Brain microvascular endothelial cell (primary cell): ENCODE measurements around the gene TAF1B.

Source experiments
- DNase-seq: peaks from one replicate; pipeline ENCODE4 v3.0.0-alpha.2; 2020
- H3K27ac ChIP-seq: fragments of 250-450 bp; sonication (Bioruptor Pico); 2 replicates; pipeline ENCODE4 v1.5.1; 2020; ENCODE audit warnings: mild to moderate bottlenecking, moderate library complexity
- H3K27me3 ChIP-seq: fragments of 250-450 bp; sonication (Bioruptor Pico); replicated peaks from 2 replicates; pipeline ENCODE4 v1.5.1; 2020; ENCODE audit warnings: mild to moderate bottlenecking
- H3K36me3 ChIP-seq: fragments of 250-450 bp; sonication (Bioruptor Pico); replicated peaks from 2 replicates; pipeline ENCODE4 v1.5.1; 2020; ENCODE audit warnings: mild to moderate bottlenecking
- H3K4me3 ChIP-seq: 2 replicates; pipeline ENCODE4 v1.5.1; 2011; ENCODE audit warnings: low read depth, mild to moderate bottlenecking, control low read depth, low read length, moderate library complexity
- in situ Hi-C: cut with HindIII; loops from 2 replicates; pipeline ENCODE4 v1.10.0; 2017; ENCODE audit warnings: low sequenced_read_pairs, low pct_ligation_motif_present
- TF ChIP-seq, protein P1 (sequence below): IDR thresholded peaks from 2 replicates; pipeline ENCODE4 v1.5.1; 2011; ENCODE audit warnings: low read depth, mild to moderate bottlenecking, moderate library complexity, low read length, control low read depth, inconsistent platforms; ENCODE audit errors: missing control alignments

Gene TAF1B

DNA sequence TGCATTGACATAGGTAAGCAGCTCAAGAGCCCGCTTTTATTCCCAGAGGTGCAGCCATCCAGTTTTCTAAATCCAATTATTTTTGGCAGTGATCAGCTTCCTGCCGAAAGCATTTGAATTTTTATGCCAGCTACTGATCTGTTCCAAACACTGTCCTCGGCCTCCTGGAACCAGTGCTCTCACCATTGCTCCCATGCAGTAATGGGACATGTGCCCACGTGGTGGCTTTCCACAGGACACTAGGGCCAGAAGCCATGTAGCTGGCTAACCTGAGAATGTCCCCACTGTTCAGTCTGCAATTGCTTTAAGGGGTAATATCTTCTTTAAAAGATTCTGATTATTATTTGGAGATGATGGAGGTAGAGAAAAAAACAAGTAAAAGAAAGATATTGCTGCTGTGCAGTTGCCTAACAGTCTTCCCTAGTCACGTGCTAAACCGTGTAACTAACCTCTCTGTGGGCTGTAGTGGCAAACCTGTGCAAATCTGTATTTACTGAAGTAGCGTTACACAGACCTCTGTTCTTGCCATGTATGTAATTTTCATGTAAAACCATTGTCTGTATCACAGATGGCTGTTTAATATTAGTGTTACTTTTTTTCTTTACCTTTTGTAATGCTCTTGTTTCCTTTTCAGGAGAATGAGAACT lies 121.2 kb downstream of the TAF1B start:
- Histone ChIP-seq H3K36me3 (no peaks in the 10 kb centered on the region), H3K4me3 (no peak overlapping the region), H3K27me3 (no peaks in the 10 kb centered on the region), H3K27ac (no peak overlapping the region)
- TF ChIP-seq, protein P1, sequence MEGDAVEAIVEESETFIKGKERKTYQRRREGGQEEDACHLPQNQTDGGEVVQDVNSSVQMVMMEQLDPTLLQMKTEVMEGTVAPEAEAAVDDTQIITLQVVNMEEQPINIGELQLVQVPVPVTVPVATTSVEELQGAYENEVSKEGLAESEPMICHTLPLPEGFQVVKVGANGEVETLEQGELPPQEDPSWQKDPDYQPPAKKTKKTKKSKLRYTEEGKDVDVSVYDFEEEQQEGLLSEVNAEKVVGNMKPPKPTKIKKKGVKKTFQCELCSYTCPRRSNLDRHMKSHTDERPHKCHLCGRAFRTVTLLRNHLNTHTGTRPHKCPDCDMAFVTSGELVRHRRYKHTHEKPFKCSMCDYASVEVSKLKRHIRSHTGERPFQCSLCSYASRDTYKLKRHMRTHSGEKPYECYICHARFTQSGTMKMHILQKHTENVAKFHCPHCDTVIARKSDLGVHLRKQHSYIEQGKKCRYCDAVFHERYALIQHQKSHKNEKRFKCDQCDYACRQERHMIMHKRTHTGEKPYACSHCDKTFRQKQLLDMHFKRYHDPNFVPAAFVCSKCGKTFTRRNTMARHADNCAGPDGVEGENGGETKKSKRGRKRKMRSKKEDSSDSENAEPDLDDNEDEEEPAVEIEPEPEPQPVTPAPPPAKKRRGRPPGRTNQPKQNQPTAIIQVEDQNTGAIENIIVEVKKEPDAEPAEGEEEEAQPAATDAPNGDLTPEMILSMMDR: no peak
- in situ Hi-C loops: no loop called here
- DNase-seq: no peak

DNA sequence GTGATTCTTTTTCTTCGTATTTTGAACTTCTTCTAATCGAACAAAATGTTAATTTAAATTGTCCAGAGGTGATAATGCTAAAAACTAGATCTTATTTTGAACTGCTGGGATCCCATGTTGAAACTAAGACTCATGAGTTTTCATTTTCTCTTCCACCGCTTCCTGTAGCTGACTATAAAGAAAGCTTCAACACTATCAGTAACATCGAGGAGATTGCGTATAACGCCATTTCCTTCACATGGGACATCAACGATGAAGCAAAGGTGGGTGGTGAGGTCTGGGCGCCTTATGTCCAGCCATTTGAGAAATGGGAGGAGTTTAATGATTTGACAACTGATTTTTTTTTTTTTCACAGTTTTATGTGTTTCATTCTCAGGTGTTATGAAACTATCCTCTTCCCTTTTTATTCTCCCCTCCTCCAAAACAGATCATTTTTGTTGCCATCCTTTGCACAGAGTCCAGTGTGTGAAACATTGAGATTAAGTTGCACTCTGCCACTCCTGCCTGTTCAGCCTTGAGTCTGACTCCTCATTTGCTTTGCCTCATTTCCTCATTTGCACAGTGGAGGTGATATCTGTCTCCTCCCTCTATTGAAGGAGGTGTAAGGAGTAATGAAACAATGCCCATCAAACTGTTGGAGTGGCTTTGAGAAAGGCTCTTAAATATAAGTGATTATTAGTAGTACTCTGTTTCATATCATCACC lies 122.0 kb downstream of the TAF1B start:
- TF ChIP-seq, protein P1: no peak
- H3K27ac ChIP-seq: no peak overlapping the region
- H3K36me3 ChIP-seq: no peaks in the 10 kb centered on the region
- in situ Hi-C loops: no loop called here
- H3K27me3 ChIP-seq: no peaks in the 10 kb centered on the region
- H3K4me3 ChIP-seq: no peak overlapping the region
- no peak for DNase-seq

DNA sequence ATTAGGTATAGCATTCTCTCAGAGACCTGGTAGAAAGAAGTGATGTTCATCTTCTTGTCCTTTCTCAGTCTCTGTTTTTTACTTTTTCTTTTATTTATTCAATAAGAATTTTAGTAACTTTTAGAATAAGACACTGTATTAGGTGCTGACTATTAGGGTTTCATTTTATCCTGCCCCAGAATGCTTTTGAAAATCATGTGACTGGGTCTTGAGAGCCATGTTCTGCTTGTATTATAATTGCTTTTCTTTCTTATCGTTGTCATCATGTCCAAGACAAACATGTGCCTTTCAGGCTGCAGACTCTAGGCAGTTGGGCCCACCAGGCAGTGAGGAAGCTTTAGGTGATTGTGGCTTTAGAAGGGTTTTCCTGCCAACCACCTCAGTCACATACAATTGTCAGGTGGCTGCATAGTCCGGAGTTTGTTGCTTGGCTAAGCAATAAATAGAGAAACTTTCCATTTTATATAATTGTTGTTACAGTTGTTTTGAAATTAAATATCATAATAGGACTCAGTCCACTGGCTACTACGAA lies 123.3 kb downstream of the TAF1B start:
- TF ChIP-seq, protein P1: no peak
- Histone ChIP-seq H3K4me3 (no peak overlapping the region), H3K27ac (no peak overlapping the region), H3K27me3 (no peaks in the 10 kb centered on the region), H3K36me3 (no peaks in the 10 kb centered on the region)
- DNase-seq: no peak
- in situ Hi-C loops: no loop called here

DNA sequence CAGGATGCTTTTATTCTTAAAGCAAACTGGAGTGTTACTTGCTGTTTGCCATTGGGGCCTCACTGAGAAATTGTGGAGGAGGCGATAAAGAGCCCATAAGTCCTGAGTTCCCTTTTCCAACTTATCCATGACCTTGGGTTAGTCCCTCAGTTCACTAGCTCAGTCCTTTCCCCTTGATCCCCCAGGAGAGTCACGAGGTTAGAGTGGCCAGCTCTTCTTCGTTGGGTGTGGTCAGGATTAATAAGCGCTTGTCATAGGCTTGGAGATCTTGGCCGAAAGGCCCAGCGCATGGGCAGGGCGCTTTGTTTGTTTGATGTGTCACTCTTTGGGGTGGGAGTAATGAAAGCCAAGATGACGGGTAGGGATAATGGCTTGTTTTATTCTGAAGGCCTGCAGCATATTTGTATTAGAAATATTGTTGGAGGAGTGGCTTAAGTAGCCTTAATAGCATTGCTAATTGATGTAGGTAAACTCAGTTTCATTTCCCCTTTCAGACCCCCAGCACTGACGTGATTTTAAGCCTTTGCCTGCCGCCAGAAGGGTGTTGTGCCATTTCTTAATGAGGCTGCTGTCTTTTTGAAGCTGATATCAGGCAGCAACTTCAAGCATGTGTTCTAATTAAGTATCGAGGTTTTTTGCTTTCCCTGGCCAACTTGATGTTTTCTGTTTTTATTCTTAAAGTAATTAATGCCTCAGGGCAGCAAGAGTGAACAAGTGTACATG lies 123.9 kb downstream of the TAF1B start:
- TF ChIP-seq, protein P1: no peak
- DNase-seq: no peak
- no peaks in the 10 kb centered on the region for H3K36me3 ChIP-seq
- no peaks in the 10 kb centered on the region for H3K27me3 ChIP-seq
- no peak overlapping the region for H3K4me3 ChIP-seq
- H3K27ac ChIP-seq: no peak overlapping the region
- in situ Hi-C loops: no loop called here

DNA sequence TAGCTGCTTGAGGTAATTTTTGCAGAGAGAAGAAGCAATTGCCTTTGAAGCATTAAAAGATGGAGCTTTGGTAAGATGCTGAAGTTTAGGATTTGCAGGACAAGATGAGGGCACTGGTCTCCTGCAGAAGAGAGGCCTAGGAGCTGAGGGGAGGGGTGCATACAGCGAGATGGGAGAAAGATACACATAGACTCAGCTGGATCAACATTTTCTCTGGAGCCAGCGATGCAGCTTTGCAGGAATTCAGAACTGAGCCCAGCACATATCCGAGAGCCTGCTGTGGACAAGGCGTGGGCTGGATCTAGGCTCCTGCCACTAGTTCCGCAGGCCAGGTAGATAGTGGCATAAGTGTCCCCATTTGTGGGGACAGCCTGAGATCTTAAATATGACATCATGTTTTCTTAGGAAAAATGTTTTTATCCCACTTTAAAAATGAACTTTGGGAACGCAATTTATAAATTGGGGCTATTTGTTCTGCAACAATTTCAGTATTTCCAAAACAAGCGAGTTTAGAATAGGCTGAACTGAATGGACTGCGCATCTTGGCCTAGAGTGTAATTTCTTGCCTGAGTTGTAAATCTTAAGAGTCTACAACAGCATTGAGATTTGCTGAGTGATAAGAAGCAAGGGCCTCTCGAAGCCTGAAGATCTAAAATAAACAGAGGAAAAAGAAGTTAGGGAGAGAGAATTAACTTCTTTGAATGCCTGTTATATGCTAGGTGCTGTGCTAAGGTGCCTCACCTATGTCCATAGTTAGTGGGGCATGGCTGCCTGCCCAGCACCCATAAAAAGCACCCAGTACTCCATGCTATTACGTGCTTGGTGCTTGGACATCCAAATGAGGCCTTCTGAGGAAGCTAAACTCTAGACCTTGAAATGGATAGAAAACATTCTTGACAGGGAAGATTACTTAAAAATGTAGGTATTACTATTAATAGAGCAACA lies 125.6 kb downstream of the TAF1B start:
- H3K27me3 ChIP-seq: no peaks in the 10 kb centered on the region
- TF ChIP-seq, protein P1: no peak
- in situ Hi-C loops: no loop called here

More for the DNA sequence above, 125.6 kb downstream of the TAF1B start:
- no peak for DNase-seq
- Histone ChIP-seq H3K4me3 (no peak overlapping the region), H3K27ac (no peak overlapping the region), H3K36me3 (no peaks in the 10 kb centered on the region)
